ENCODE measurements around the gene PIK3C2A. TPM values are rescaled to one million over a fixed set of nuclear protein-coding genes. Genes with fewer than 3 reads are reported as not detected.
"Not testable (repeated sequence)": the region's sequence is repeated elsewhere in the genome, so short reads cannot be mapped to it uniquely, and the experiment has no call there.

The PIK3C2A gene
- polyA plus RNA-seq, 1 donor (not counting 4 experiments of a cell fraction or from before 2014, with no cell fraction given), result 44.7 TPM

DNA sequence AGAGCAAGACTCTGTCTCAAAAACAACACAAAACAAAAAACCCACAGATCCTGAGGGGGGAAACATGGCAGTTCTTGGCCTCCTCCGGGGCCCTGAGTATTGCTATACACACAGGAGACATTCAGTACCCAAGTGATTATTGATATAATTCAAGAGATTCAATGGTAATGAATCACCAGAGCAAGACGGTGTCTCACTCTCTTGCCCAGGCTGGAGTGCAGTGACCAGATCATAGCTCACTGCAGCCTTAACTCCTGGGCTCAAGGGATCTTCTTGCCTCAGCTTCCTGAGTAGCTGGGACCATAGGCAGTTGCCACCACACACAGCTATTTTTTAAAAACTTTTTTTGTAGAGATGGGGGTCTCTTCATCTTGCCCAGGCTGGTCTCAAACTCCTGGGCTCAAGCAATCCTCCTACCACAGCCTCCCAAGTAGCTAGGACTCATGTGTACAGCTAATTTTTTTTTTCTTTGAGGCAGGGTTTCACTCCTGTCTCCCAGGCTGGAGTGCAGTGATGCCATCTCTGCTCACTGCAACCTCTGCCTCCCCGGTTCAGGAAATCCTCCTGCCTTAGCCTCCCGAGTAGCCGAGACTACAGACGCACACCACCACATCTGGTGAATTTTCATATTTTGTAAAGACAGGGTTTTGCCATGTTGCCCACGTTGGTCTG, 21.8 kb upstream of the PIK3C2A start:
- DNase-seq (ENCODE audit: low read depth, low spot score) (no peak), FAIRE-seq (no peak)
- H3K4me1 ChIP-seq (ENCODE audit: control insufficient read depth, extremely low read depth, insufficient read depth, low read length), result no peaks in the 10 kb centered on the region
- no peaks in the 10 kb centered on the region for H3K9me1 ChIP-seq (ENCODE audit: control insufficient read depth, extremely low read depth, insufficient read depth, low read length)
- H3K79me2 ChIP-seq (ENCODE audit: control insufficient read depth, insufficient read depth, low read length), result no peaks in the 10 kb centered on the region
- H3K36me3 ChIP-seq (ENCODE audit: control insufficient read depth in 2 of 2, extremely low read depth in 1 of 2, insufficient read depth in 2 of 2, low read length in 2 of 2), result no peaks in the 10 kb centered on the region
- no peak for TF ChIP-seq EZH2 (IDR thresholded peaks at IDR 0.05; ENCODE audit: low read length)
- TF ChIP-seq, protein P1, sequence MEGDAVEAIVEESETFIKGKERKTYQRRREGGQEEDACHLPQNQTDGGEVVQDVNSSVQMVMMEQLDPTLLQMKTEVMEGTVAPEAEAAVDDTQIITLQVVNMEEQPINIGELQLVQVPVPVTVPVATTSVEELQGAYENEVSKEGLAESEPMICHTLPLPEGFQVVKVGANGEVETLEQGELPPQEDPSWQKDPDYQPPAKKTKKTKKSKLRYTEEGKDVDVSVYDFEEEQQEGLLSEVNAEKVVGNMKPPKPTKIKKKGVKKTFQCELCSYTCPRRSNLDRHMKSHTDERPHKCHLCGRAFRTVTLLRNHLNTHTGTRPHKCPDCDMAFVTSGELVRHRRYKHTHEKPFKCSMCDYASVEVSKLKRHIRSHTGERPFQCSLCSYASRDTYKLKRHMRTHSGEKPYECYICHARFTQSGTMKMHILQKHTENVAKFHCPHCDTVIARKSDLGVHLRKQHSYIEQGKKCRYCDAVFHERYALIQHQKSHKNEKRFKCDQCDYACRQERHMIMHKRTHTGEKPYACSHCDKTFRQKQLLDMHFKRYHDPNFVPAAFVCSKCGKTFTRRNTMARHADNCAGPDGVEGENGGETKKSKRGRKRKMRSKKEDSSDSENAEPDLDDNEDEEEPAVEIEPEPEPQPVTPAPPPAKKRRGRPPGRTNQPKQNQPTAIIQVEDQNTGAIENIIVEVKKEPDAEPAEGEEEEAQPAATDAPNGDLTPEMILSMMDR (optimal IDR thresholded peaks at IDR 0.05 in 1 of 3, IDR thresholded peaks at IDR 0.05 in 1 of 3, conservative IDR thresholded peaks at IDR 0.05 in 1 of 3; ENCODE audit: extremely low read depth in 1 of 3, insufficient read depth in 2 of 3, low read length in 3 of 3), result no peak
- H3K27ac ChIP-seq (ENCODE audit: control insufficient read depth, insufficient read depth, low read length), result no peak overlapping the region
- H3K9me3 ChIP-seq (ENCODE audit: control insufficient read depth, low read depth, low read length), result no peaks in the 10 kb centered on the region
- H4K20me1 ChIP-seq (ENCODE audit: control insufficient read depth, extremely low read depth, insufficient read depth, low read length), result no peaks in the 10 kb centered on the region
- H3K4me3 ChIP-seq (ENCODE audit: control insufficient read depth in 2 of 3, extremely low read depth in 1 of 3, insufficient read depth in 2 of 3, low read depth in 1 of 3, low read length in 3 of 3), result no peak overlapping the region
- dilution Hi-C loops (cut with MboI; ENCODE audit: extremely low pct_ligation_motif_present, low sequenced_read_pairs), result no loop called here
- H2AFZ ChIP-seq (ENCODE audit: control insufficient read depth, low read length), result no peak overlapping the region
- H3K4me2 ChIP-seq (ENCODE audit: control insufficient read depth, extremely low read depth, insufficient read depth, low read depth, low read length), result no peak overlapping the region
- no peak overlapping the region for H3K9ac ChIP-seq (ENCODE audit: control insufficient read depth, extremely low read depth, insufficient read depth, low read length)
- no peaks in the 10 kb centered on the region for H3K27me3 ChIP-seq (ENCODE audit: control insufficient read depth, extremely low read depth, insufficient read depth, low read length)

DNA sequence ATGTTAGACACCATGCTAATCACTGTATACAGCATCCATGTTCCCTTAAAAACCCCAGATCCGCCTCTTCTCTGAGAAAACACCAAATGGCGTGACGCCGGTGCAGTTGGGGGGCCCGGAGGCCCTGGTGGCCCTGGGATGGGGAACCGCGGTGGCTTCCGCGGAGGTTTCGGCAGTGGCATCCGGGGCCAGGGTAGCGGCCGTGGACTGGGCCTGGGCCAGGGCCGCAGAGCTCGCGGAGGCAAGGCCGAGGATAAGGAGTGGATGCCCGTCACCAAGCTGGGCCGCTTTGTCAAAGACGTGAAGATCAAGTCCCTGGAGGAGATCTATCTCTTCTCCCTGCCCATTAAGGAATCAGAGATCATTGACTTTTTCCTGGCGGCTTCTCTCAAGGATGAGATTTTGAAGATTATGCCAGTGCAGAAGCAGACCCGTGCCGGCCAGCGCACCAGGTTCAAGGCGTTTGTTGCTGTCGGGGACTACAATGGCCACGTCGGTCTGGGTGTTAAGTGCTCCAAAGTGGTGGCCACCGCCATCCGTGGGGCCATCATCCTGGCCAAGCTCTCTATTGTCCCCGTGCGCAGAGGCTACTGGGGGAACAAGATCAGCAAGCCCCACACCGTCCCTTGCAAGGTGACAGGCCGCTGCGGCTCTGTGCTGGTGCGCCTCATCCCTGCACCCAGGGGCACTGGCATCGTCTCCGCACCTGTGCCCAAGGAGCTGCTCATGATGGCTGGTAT, 20.6 kb upstream of the PIK3C2A start:
- H3K79me2 ChIP-seq (ENCODE audit: control insufficient read depth, insufficient read depth, low read length); FAIRE-seq; H3K9me1 ChIP-seq (ENCODE audit: control insufficient read depth, extremely low read depth, insufficient read depth, low read length); H2AFZ ChIP-seq (ENCODE audit: control insufficient read depth, low read length); H3K27ac ChIP-seq (ENCODE audit: control insufficient read depth, insufficient read depth, low read length); H3K4me1 ChIP-seq (ENCODE audit: control insufficient read depth, extremely low read depth, insufficient read depth, low read length); H3K9me3 ChIP-seq (ENCODE audit: control insufficient read depth, low read depth, low read length); H3K4me2 ChIP-seq (ENCODE audit: control insufficient read depth, extremely low read depth, insufficient read depth, low read depth, low read length); H3K27me3 ChIP-seq (ENCODE audit: control insufficient read depth, extremely low read depth, insufficient read depth, low read length); H4K20me1 ChIP-seq (ENCODE audit: control insufficient read depth, extremely low read depth, insufficient read depth, low read length); H3K4me3 ChIP-seq (ENCODE audit: control insufficient read depth in 2 of 3, extremely low read depth in 1 of 3, insufficient read depth in 2 of 3, low read depth in 1 of 3, low read length in 3 of 3); dilution Hi-C loops (cut with MboI; ENCODE audit: extremely low pct_ligation_motif_present, low sequenced_read_pairs); H3K9ac ChIP-seq (ENCODE audit: control insufficient read depth, extremely low read depth, insufficient read depth, low read length); DNase-seq (ENCODE audit: low read depth, low spot score); H3K36me3 ChIP-seq (ENCODE audit: control insufficient read depth in 2 of 2, extremely low read depth in 1 of 2, insufficient read depth in 2 of 2, low read length in 2 of 2): not testable (repeated sequence)

Measured in keratinocyte (primary cell).